Measurements from ENCODE around the gene TRERF1. TPM values are rescaled to one million over a fixed set of nuclear protein-coding genes. Genes with fewer than 3 reads are reported as not detected.

The TRERF1 gene
- total and polyA plus RNA-seq, 2 of the 8 experiments (the other 6 are each of a cell fraction or from before 2014, with no cell fraction given) = 10.8 to 21.5 TPM

- Histone ChIP-seq H3K4ac (replicated peaks; ENCODE audit: insufficient read length, low read depth, low read length) (no peak overlapping the region), H3K4me1 (replicated peaks in 1 of 4; ENCODE audit: control insufficient read depth in 3 of 4, insufficient read depth in 4 of 4, low read length in 3 of 4) (peaks cover 17 to 26% (median 20%) of the 10 kb centered on the region in 4 experiments), H3K36me3 (ENCODE audit: control insufficient read depth in 2 of 4, insufficient read depth in 4 of 4, low read length in 3 of 4) (peaks cover 0 to 21% (median 7%) of the 10 kb centered on the region in 4 experiments; a peak in 6 of 8 replicates), H4K91ac (replicated peaks; ENCODE audit: insufficient read length, low read length) (no peak overlapping the region), H2BK5ac (ENCODE audit: low read depth, low read length) (no peak overlapping the region), H3K4me2 (ENCODE audit: insufficient read depth in 1 of 2, low read depth in 2 of 2, low read length in 2 of 2) (peak overlapping the region in 1 of 2 experiments; percentile 34; a peak in 2 of 4 replicates), H2AFZ (ENCODE audit: low read length) (no peak overlapping the region), H4K20me1 (replicated peaks in 1 of 2; ENCODE audit: control insufficient read depth in 1 of 2, insufficient read depth in 2 of 2, low read length in 2 of 2) (no peaks in the 10 kb centered on the region), H3K23me2 (ENCODE audit: low read depth, low read length) (no peaks in the 10 kb centered on the region), H3K9me3 (ENCODE audit: insufficient read depth in 2 of 2, low read depth in 1 of 2, low read length in 1 of 2) (no peaks in the 10 kb centered on the region), H3K14ac (ENCODE audit: insufficient read length) (no peak overlapping the region), H2BK120ac (replicated peaks; ENCODE audit: low read depth, low read length) (no peak overlapping the region), H4K8ac (ENCODE audit: extremely low read depth, insufficient read depth, low read length) (no peak overlapping the region), H3K4me3 (ENCODE audit: extremely low read depth in 1 of 4, insufficient read depth in 2 of 4, low read depth in 3 of 4, low read length in 4 of 4) (no peak overlapping the region), H3K23ac (ENCODE audit: insufficient read length) (no peak overlapping the region), H3K56ac (replicated peaks; ENCODE audit: insufficient read length, low read depth, low read length) (no peak overlapping the region), H3K18ac (ENCODE audit: extremely low read depth, low read length) (no peak overlapping the region), H2AK5ac (ENCODE audit: low read depth, low read length) (no peak overlapping the region), H3K79me1 (ENCODE audit: low read depth, low read length) (no peaks in the 10 kb centered on the region), H3K79me2 (ENCODE audit: control insufficient read depth in 1 of 2, insufficient read depth in 2 of 2, low read length in 2 of 2) (no peaks in the 10 kb centered on the region), H4K5ac (ENCODE audit: insufficient read length, low read depth, low read length) (no peak overlapping the region), H2BK15ac (ENCODE audit: low read length) (no peak overlapping the region), H3K9ac (replicated peaks in 1 of 4; ENCODE audit: extremely low read depth in 1 of 4, low read depth in 3 of 4, low read length in 3 of 4) (no peak overlapping the region), H2BK12ac (ENCODE audit: low read depth, low read length) (no peak overlapping the region), H2BK20ac (ENCODE audit: low read length) (no peak overlapping the region), H3K27me3 (replicated peaks in 1 of 4; ENCODE audit: control insufficient read depth in 3 of 4, extremely low read depth in 1 of 4, insufficient read depth in 3 of 4, low read length in 3 of 4) (no peaks in the 10 kb centered on the region), H3K27ac (ENCODE audit: low read depth, low read length) (no peak overlapping the region)
- POLR2A ChIA-PET (ENCODE audit: partially characterized antibody) = interaction anchor here (0.8 to 1.2 kb wide), 2 partner anchors 116 to 523 kb away, joined by 3 to 4 read pairs; no protein-coding TSS in a partner anchor
- CTCF ChIA-PET (ENCODE audit: partially characterized antibody) = interaction anchor here (0.6 to 4.0 kb wide), 39 partner anchors 9 to 294 kb away, joined by 3 to 28 read pairs (median 5); no protein-coding TSS in a partner anchor
- DNase-seq (ENCODE audit: low read depth in 1 of 2, low spot score in 2 of 2) (peak in 1 of 2 experiments; percentile 73), FAIRE-seq (no peak)
- WGBS, 2 experiments (ENCODE audit: extremely low coverage in 1 of 2, insufficient coverage in 1 of 2, insufficient read length in 1 of 2, insufficient replicate concordance in 2 of 2, low coverage in 1 of 2, low lambda C conversion rate in 2 of 2, missing lambda C conversion rate in 1 of 2) = 86% methylated on average over 7 of the region's 7 CpGs; no CpG with 5 or more reads in 1 of the 2 experiments
- TF ChIP-seq SRF (IDR thresholded peaks at IDR 0.05; ENCODE audit: low read depth, low read length) (no peak), FOSL1 (IDR thresholded peaks at IDR 0.05; ENCODE audit: insufficient read depth, low read depth, low read length) (no peak), EP300 (IDR thresholded peaks at IDR 0.05; ENCODE audit: borderline replicate concordance in 1 of 2, low read depth in 2 of 2, low read length in 2 of 2) (no peak), MAX (IDR thresholded peaks at IDR 0.05) (peak; percentile 51), CTCF (IDR thresholded peaks at IDR 0.05; ENCODE audit: control extremely low read depth in 1 of 3, insufficient read depth in 1 of 3, low read depth in 1 of 3, low read length in 3 of 3) (peak in 1 of 3 experiments; percentile 7; a peak in 1 of 4 replicates), SP4 (IDR thresholded peaks at IDR 0.05; ENCODE audit: low read length) (peak; percentile 67; the same call in 1 of the 2 replicates), MAFK (IDR thresholded peaks at IDR 0.05; ENCODE audit: low read depth, low read length) (no peak), KDM5A (IDR thresholded peaks at IDR 0.05; ENCODE audit: low read length) (no peak)
Measured at GRCh38 chr6:42260396-42260888, 191.3 kb downstream of the TRERF1 start.

All from H1 (cell line).